Esophagus (tissue), 2 donors: ENCODE measurements around the gene ABCA7. TPM values are rescaled to one million over a fixed set of nuclear protein-coding genes. Genes with fewer than 3 reads are reported as not detected.
A peak's percentile ranks its signal among the peaks of the same experiment; 100 is the strongest.

ENCODE experiments used
- H3K27ac ChIP-seq, 2 donors: one replicate each; pipeline ENCODE4 v1.5.1; 2013; ENCODE audit warnings: low read depth in 2 of 2, mild to moderate bottlenecking in 2 of 2, inconsistent platforms in 1 of 2, low read length in 1 of 2, moderate library complexity in 1 of 2
- H3K27me3 ChIP-seq, 2 donors: one replicate each; pipeline ENCODE4 v1.6.1; 2013; ENCODE audit warnings: low read length in 2 of 2, control low read depth in 1 of 2, mild to moderate bottlenecking in 1 of 2; ENCODE audit not compliant: insufficient read depth in 2 of 2, control insufficient read depth in 1 of 2
- H3K36me3 ChIP-seq, 2 donors: one replicate each; pipeline ENCODE4 v1.6.1; 2013; ENCODE audit warnings: low read length in 1 of 2; ENCODE audit not compliant: control insufficient read depth in 2 of 2, insufficient read depth in 2 of 2
- H3K4me1 ChIP-seq, 2 donors: one replicate each; pipeline ENCODE4 v1.6.1; 2013; ENCODE audit warnings: low read length in 1 of 2; ENCODE audit not compliant: control insufficient read depth in 2 of 2, insufficient read depth in 2 of 2
- H3K4me3 ChIP-seq, 2 donors: one replicate each; pipeline ENCODE4 v1.5.1; 2013; ENCODE audit warnings: low read length in 2 of 2, mild to moderate bottlenecking in 2 of 2, low read depth in 1 of 2, moderate library complexity in 1 of 2
- H3K9me3 ChIP-seq, 2 donors: one replicate each; pipeline ENCODE4 v1.6.1; 2013; ENCODE audit warnings: mild to moderate bottlenecking in 2 of 2, low read depth in 1 of 2, low read length in 1 of 2, moderate library complexity in 1 of 2; ENCODE audit not compliant: control insufficient read depth in 2 of 2, insufficient read depth in 1 of 2
- WGBS, 2 donors: extraction: QIAGEN DNeasy Blood & Tissue Kit; methylation state at CpG; one replicate each; pipeline ENCODE4 v1.1.7; 2013; 5-methylcytosine and 5-hydroxymethylcytosine counted together
- polyA plus RNA-seq, 2 donors: library from polyadenylated mRNA; stranded (reverse); fragments of 200-250 nt; gene quantifications; one replicate each; pipeline ENCODE4 v1.2.3, GENCODE V29; 2013
- donor health status: healthy with polysubstance abuse.
- donor health status: Bipolar disorder and iron deficiency.

The ABCA7 gene
- polyA plus RNA-seq, 2 donors: 11.4 to 26.4 TPM

DNA sequence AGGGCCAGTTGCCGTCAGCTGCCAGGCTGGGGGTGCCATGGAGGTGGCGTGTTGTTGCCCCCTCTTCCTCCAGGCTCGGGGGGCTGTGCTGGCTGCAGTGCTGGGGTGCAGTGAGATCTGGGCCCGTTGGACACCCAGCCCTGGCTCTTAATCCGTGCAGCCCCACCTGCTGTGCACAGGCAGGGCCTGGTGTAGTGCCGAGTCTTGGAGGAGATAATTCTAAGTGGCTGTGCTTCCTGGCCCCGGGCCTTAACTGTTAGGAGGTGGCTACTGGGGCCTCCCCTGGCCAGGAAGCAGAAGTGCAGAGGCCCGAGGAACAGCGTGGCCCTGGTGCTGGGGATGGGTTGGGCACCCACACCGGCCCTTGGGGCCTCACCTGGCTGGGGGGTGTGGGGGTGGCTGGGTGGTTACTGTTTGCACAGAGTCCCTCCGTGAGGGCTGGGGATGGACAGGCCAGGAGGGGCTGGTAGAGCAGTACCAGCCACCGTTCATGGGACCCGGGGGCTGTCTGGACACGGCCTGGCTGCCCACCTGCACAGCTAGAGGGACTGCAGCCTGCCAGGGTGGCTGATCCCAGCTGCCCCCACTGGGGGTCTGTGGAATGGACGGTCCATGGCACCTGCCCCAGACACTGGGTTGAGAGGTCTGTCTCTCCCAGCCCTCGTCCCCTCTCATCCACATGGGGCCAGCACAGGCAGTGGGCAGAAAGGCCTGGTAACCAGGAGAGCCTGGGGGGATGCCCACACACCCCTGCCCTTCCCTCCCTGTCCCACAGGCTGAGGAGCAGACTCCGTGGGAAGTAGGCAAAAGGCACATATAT is 67.1 kb downstream of the ABCA7 start:
- H3K4me3 ChIP-seq: no peak overlapping the region
- H3K9me3 ChIP-seq: no peaks in the 10 kb centered on the region
- peaks cover 10 to 46% of the 10 kb centered on the region in 2 donors for H3K36me3 ChIP-seq
- 41 to 52% methylated on average over 17 of the region's 17 CpGs for WGBS, 2 donors
- H3K27ac ChIP-seq: peak overlapping the region; percentile 56 to 63
- peaks cover 6 to 27% of the 10 kb centered on the region in 2 donors for H3K4me1 ChIP-seq
- no peaks in the 10 kb centered on the region for H3K27me3 ChIP-seq

DNA sequence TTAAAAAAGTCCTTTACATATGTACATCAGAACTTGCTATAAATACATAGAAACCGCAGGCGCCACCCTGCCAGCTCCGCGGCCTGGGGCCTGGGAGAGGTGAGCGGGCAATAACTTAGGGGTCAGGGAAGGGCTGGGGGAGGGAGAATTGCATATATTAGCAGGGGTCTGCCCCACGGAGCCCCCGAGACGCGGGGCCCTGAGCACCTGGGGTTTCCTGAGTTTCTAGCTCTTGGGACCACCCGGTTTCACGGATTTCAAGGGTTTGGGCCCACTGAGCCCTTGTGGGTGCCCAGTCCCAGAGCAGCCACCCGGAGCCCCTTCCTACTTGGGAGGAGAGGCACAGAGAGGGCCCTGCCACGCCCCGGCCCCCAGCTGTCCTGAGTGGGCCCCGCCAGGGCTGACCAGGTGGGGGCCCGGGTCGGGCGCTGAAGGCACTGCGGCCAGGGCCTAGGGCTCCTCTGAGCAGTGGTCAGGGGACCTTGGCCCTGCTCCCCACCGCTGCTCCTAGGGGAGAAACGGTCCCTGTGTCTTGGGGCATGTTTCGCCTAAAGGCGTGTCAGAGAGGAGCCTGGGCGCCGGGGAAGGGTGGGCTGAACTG is 67.9 kb downstream of the ABCA7 start:
- 76 to 85% methylated on average over 25 of the region's 25 CpGs for WGBS, 2 donors
- Histone ChIP-seq H3K27ac (peak overlapping the region; percentile 42 to 63), H3K4me1 (peaks cover 8 to 30% of the 10 kb centered on the region in 2 donors), H3K9me3 (no peaks in the 10 kb centered on the region), H3K27me3 (no peaks in the 10 kb centered on the region), H3K4me3 (no peak overlapping the region), H3K36me3 (peaks cover 10 to 51% of the 10 kb centered on the region in 2 donors)

DNA sequence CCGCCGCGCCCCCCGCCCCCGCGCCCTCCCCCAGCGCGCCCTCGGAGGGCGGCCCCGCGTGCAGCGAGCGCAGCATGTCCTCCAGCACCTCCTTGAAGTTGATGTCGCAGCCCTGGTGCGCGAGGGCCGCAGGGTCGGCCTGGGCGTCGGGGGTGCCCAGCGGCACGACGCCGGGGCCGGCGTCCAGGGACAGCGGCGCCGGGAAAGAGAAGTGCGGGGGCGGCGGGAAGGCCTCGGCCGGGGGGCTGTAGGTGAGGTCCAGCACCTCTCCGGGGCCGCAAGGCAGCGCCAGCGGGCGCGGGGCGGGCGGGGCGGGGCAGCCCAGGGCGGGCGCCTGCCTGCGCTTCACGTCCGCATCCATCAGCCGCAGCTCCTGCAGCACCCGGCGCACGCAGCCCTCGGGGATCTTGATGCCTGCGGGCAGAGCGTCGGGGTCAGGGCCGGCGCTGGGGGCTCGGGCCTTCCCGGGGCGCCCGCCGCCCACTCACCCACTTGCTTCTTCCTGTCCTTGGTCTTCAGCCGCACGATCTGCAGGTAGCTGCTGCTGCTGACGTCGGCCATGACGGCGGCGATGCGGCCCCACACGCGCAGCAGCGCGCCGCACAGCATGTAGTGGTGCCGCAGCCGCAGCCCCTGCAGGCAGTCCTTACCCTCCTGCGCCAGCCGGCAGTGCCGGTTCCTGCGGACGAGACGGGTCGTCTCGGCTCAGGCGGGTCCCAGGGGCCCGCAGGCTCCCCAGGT is 68.6 kb downstream of the ABCA7 start:
- H3K4me3 ChIP-seq: no peak overlapping the region
- H3K27ac ChIP-seq: no peak overlapping the region
- H3K9me3 ChIP-seq: no peaks in the 10 kb centered on the region
- H3K4me1 ChIP-seq: peaks cover 11 to 36% of the 10 kb centered on the region in 2 donors
- 86 to 92% methylated on average over 65 to 89 of the region's 89 CpGs for WGBS, 2 donors
- peaks cover 10 to 56% of the 10 kb centered on the region in 2 donors for H3K36me3 ChIP-seq
- H3K27me3 ChIP-seq: no peaks in the 10 kb centered on the region

DNA sequence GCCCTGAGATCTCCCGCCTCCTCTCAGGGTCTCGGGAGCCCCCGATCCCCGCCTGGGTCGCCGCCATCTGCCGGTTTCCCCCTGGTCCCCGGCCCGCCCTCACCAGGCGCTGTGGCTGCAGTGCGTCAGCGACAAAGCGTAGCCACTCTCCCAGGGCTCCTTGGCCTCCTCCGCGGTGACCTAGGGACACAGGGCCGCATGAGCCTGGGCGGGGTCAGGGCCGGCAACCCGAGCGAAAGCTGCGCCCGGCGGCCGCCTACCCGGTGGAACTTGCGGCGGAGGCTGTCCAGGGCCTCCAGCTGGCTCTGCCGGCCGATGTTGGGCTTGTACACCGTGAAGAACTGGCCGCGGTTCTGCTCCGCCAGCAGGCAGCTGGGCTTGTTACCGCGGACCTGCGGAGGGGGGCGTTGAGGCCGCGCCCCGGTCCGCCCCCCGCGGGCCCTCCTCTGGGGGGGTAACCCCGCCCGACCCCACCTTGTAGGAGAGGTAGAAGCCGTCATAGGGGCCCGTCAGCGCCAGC is 69.2 kb downstream of the ABCA7 start:
- 65 to 79% methylated on average over 44 to 48 of the region's 48 CpGs for WGBS, 2 donors
- peaks cover 11 to 43% of the 10 kb centered on the region in 2 donors for H3K4me1 ChIP-seq
- peaks cover 10 to 62% of the 10 kb centered on the region in 2 donors for H3K36me3 ChIP-seq
- no peak overlapping the region for H3K27ac ChIP-seq
- no peaks in the 10 kb centered on the region for H3K9me3 ChIP-seq
- H3K27me3 ChIP-seq: no peaks in the 10 kb centered on the region
- no peak overlapping the region for H3K4me3 ChIP-seq

DNA sequence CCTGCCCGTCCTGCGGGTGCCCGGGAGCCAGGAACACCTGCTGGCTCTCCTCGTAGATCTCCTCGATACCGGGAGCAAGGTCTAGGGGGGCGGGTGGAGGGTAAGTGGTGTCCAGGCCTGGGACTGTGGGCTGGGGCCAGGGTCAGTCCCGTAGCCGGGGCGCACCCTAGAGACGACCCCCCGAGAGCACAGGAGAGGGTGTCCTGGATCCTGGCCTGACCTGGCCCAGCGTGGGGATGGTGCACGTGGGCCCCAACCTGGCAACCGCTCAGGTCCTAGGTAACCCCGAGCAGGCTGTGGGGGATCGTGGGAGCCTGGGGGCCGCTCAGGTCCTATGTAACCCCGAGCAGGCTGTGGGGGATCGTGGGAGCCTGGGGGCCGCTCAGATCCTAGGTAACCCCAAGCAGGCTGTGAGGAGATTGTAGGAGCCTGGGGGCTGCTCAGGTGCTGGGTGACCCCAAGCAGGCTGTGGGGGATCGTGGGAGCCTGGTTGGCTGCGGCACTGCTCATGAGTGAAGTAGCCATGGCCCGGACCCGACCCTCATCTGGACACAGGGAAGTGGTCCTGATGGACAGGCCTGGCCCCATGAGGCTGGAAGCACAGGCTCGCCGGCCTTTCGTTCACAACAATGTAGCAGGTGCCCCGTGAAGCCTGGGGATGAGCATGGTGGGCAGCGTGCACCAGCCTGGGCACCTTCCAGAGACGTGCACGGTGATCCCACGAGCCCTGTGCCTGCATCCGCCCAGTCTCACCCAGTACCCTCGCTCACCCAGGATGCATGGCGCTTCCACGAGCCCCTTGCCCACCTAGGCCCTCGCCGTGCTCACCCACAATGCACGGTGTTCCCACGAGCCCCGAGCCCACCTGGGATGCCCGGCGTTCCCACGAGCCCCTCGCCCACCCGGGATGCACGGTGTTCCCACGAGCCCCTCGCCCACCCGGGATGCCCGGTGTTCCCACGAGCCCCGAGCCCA is 70.1 kb downstream of the ABCA7 start:
- Histone ChIP-seq H3K9me3 (no peaks in the 10 kb centered on the region), H3K4me1 (peaks cover 10 to 44% of the 10 kb centered on the region in 2 donors), H3K4me3 (no peak overlapping the region), H3K27me3 (no peaks in the 10 kb centered on the region), H3K27ac (no peak overlapping the region), H3K36me3 (peaks cover 10 to 66% of the 10 kb centered on the region in 2 donors)
- 89% methylated on average over 54 of the region's 54 CpGs for WGBS, 2 donors

DNA sequence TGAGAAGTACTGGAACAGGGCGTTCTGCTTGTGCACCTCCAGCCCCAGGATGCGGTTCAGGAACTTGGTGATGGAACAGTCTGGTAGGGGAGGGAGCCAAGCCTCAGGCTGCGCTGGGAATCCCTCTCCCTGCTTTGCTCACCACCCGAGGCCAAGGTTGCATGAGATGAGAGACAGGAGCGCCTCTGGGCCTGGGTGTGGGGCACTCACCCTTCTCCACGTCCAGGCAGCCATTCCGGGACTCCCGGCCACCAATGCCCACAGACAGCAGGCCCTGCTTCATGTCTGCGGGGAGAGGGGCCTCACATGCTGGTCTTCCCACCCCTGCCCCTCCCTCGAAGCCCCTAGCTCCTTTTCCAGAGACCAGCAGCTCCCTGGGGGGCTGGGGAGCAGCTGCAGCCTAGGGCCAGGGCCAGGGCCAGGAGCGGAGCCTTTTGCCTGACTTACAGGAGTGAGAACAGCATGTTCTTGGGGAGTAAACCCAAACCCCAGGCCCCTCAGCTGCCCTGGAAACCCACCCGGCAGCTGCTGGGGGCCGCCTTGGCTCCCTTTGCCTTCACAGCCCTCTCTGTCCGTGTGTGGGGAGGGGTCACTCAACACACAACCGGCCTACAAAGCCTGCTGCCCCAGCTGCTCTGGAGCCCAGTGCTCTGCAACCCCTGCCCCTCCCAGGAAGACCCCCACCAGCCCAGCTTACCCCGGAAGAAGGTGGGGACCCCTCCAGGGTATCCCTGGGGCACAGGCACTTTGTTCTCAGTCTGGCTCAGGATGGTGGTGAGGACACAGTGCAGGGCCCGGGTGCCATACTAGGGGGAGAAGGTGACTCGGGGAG is 71.1 kb downstream of the ABCA7 start:
- Histone ChIP-seq H3K27ac (peak overlapping the region in 1 of 2 donors; percentile 81), H3K27me3 (no peaks in the 10 kb centered on the region), H3K4me1 (peaks cover 6 to 38% of the 10 kb centered on the region in 2 donors), H3K9me3 (no peaks in the 10 kb centered on the region), H3K4me3 (no peak overlapping the region), H3K36me3 (peaks cover 13 to 71% of the 10 kb centered on the region in 2 donors)
- WGBS, 2 donors: 67 to 69% methylated on average over 16 to 18 of the region's 18 CpGs

DNA sequence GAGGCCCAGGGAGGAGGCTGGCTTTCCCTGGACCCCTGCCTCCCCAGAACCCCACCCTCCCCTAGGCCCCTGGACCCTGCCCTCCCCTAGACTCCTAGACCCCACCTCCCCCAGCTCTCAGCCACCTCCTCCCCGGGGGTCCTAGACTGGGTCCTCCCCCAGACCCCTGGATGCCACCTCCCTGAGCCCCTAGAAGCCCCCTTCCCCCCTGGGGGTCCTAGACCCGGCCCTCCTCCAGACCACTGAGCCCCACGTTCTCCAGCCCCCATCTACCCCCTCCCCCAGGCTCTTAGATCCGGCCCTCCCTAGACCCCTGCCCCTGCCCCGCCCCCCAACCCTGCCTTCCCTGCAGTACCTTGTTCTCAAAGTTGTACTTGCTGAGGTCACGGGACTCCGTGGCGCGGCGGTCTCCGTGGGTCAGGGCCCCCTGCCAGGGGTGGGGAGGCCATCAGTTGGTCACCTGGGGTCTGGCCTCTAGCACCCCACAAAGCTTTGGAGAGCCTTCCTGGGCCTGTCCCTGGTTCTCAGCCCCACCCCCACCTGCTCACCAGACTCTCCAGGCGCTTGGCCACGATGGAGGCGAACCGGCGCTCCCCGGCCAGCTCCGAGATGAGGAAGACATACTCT is 71.8 kb downstream of the ABCA7 start:
- WGBS, 2 donors: 45 to 57% methylated on average over 17 to 18 of the region's 18 CpGs
- no peaks in the 10 kb centered on the region for H3K27me3 ChIP-seq
- H3K4me1 ChIP-seq: peaks cover 6 to 32% of the 10 kb centered on the region in 2 donors
- no peaks in the 10 kb centered on the region for H3K9me3 ChIP-seq
- H3K36me3 ChIP-seq: peaks cover 14 to 70% of the 10 kb centered on the region in 2 donors
- peak overlapping the region; percentile 67 to 81 for H3K27ac ChIP-seq
- H3K4me3 ChIP-seq: no peak overlapping the region
